Subcutaneous adipose tissue (tissue), 4 donors: ENCODE data around the gene SRPX. TPM values are rescaled to one million over a fixed set of nuclear protein-coding genes. Genes with fewer than 3 reads are reported as not detected.

ENCODE experiments used
- CTCF ChIP-seq: fragments of 450-650 bp; IDR thresholded peaks from one replicate; pipeline ENCODE4 v1.5.1; 2016; ENCODE audit warnings: low read depth, mild to moderate bottlenecking, control low read depth, antibody characterized with exemption, moderate library complexity
- total RNA-seq, 4 donors: library from RNA; depleted of rRNA; stranded (reverse); fragments of >200 nt; gene quantifications; one replicate each; pipeline ENCODE4 v1.1.0, GENCODE V29; 2016

SRPX gene
- total RNA-seq, 4 donors from 2014 or later, result 307 to 378 (median 349) TPM

GRCh38 chrX:38220024-38220414 lies 652 bp downstream of the SRPX start:
- no peak for TF ChIP-seq CTCF

- TF ChIP-seq CTCF, result no peak
These were observed 4.0 kb downstream of the SRPX start for GRCh38 chrX:38216642-38217041.

GRCh38 chrX:38214551-38215531 lies 5.8 kb downstream of the SRPX start:
- no peak for TF ChIP-seq CTCF

GRCh38 chrX:38214044-38214443 lies 6.6 kb downstream of the SRPX start:
- no peak for TF ChIP-seq CTCF

GRCh38 chrX:38211891-38212635 lies 8.6 kb downstream of the SRPX start:
- no peak for TF ChIP-seq CTCF

GRCh38 chrX:38206542-38206941 lies 14.1 kb downstream of the SRPX start:
- TF ChIP-seq CTCF, result no peak

- no peak for TF ChIP-seq CTCF
These were observed 14.6 kb downstream of the SRPX start for GRCh38 chrX:38206036-38206435.
